Mucosa of descending colon (tissue), 3 donors: Measurements from ENCODE around the gene CBY1. TPM values are rescaled to one million over a fixed set of nuclear protein-coding genes. Genes with fewer than 3 reads are reported as not detected.

Experiments used
- ATAC-seq: fragments of 200-7000 bp; cut with Tn5 transposase; one replicate; pipeline ENCODE4 v1.9.1; 2020; ENCODE audit warnings: mild to moderate bottlenecking, moderate library complexity
- DNase-seq, 3 donors: peaks; one replicate each; pipeline ENCODE4 v3.0.0-alpha.2; 2020
- H3K36me3 ChIP-seq: fragments of 200-600 bp; one replicate; pipeline ENCODE4 v1.8.0; 2021; ENCODE audit warnings: low read depth, mild to moderate bottlenecking
- H3K4me1 ChIP-seq: fragments of 200-600 bp; one replicate; pipeline ENCODE4 v1.8.0; 2021; ENCODE audit warnings: low read depth, mild to moderate bottlenecking
- H3K4me3 ChIP-seq: fragments of 200-600 bp; one replicate; pipeline ENCODE4 v1.8.0; 2021; ENCODE audit warnings: mild to moderate bottlenecking
- H3K9me3 ChIP-seq: fragments of 200-600 bp; one replicate; pipeline ENCODE4 v1.8.0; 2021; ENCODE audit warnings: mild to moderate bottlenecking
- CTCF ChIP-seq: fragments of 200-600 bp; IDR thresholded peaks from one replicate; pipeline ENCODE4 v1.8.0; 2022; ENCODE audit warnings: antibody characterized with exemption, mild to moderate bottlenecking
- intact Hi-C, 2 donors: fragments of 100-400 bp; cut with DNase I in 1 of 2; cut with micrococcal nuclease in 1 of 2; formaldehyde crosslinking; loops; one replicate each; pipeline versions ENCODE4 v1.11.0 to v1.11.1; 2022; cut with DNase I, micrococcal nuclease
- total RNA-seq, 3 donors: library from RNA; stranded (reverse); fragmentation: NEBNext Ultra II Directional in 2 of 3; extraction: Animal tissue kit (Norgen Biotek cat#: 25700) in 2 of 3; gene quantifications; one replicate each; pipeline versions ENCODE4 v1.2.1 to v1.2.4, GENCODE V29; 2021 to 2023
- donor health status: DM: no; HTN: no; CAD: no; lungs with moderate emphysema.
- donor health status: DM: no; HTN: no; CAD: no.
- donor health status: DM: no; HTN: yes; CAD: no.

CBY1 gene
- total RNA-seq, 3 donors from 2014 or later = 22.8 to 46.5 (median 30.0) TPM

GRCh38 chr22:38681582-38682335 is 25.3 kb downstream of the CBY1 start, which contains the start of gene TOMM22:
TSS of gene TOMM22 (plus strand) at chr22:38681957. CDS start at chr22:38681979, 22 bp downstream.
- TF ChIP-seq CTCF = peak; percentile 30
- Histone ChIP-seq H3K4me3 (peak within 1 kb of the TSS; percentile 52), H3K4me1 (peaks cover 7% of the 10 kb centered on the region), H3K36me3 (peaks cover 2% of the 10 kb centered on the region), H3K9me3 (no peaks in the 10 kb centered on the region)
- intact Hi-C loops = no loop called here
- DNase-seq (peak; percentile 89 to 92 (median 91)), ATAC-seq (peak; percentile 100)

- H3K4me3 ChIP-seq = no peak overlapping the region
These were observed 28.5 kb downstream of the CBY1 start for GRCh38 chr22:38684895-38685294.

GRCh38 chr22:38685761-38686160 is 29.3 kb downstream of the CBY1 start:
- peaks cover 4% of the 10 kb centered on the region for H3K36me3 ChIP-seq
- H3K4me3 ChIP-seq = no peak overlapping the region
- intact Hi-C loops = no loop called here
- ATAC-seq (no peak), DNase-seq (no peak)
- peaks cover 18% of the 10 kb centered on the region for H3K4me1 ChIP-seq
- TF ChIP-seq CTCF = no peak
- H3K9me3 ChIP-seq = no peaks in the 10 kb centered on the region

More at GRCh38 chr22:38684895-38685294, 28.5 kb downstream of the CBY1 start:
- TF ChIP-seq CTCF = no peak
- ATAC-seq = no peak
- no peaks in the 10 kb centered on the region for H3K9me3 ChIP-seq
- peaks cover 4% of the 10 kb centered on the region for H3K36me3 ChIP-seq
- intact Hi-C loops = no loop called here
- DNase-seq = no peak
- H3K4me1 ChIP-seq = peaks cover 12% of the 10 kb centered on the region

- intact Hi-C loops = no loop called here
- peak; percentile 40 for ATAC-seq
- DNase-seq = peak in 1 of 3 donors; percentile 54
- Histone ChIP-seq H3K4me1 (peaks cover 33% of the 10 kb centered on the region), H3K4me3 (no peak overlapping the region), H3K9me3 (no peaks in the 10 kb centered on the region), H3K36me3 (peaks cover 4% of the 10 kb centered on the region)
- TF ChIP-seq CTCF = no peak
These were observed 33.2 kb downstream of the CBY1 start for GRCh38 chr22:38689651-38690050.

GRCh38 chr22:38694049-38694448 is 37.6 kb downstream of the CBY1 start:
- peaks cover 65% of the 10 kb centered on the region for H3K4me1 ChIP-seq
- ATAC-seq = peak; percentile 90
- DNase-seq = peak; percentile 57 to 72 (median 68)
- H3K36me3 ChIP-seq = no peaks in the 10 kb centered on the region
- intact Hi-C loops = no loop called here
- H3K4me3 ChIP-seq = no peak overlapping the region
- no peaks in the 10 kb centered on the region for H3K9me3 ChIP-seq
- TF ChIP-seq CTCF = no peak
